Posterior cingulate gyrus (tissue), 11 donors: ENCODE data around the gene ZSCAN16.

Experiments used
- DNase-seq, 10 donors: peaks; one replicate each; pipeline versions ENCODE4 v3.0.0 to v3.0.0-alpha.2; 2020 to 2021; ENCODE audit warnings: mixed read lengths in 3 of 10
- intact Hi-C: fragments of 100-400 bp; cut with DNase I; formaldehyde crosslinking; loops from one replicate; pipeline ENCODE4 v1.15.1; 2023

The ZSCAN16 gene

DNA sequence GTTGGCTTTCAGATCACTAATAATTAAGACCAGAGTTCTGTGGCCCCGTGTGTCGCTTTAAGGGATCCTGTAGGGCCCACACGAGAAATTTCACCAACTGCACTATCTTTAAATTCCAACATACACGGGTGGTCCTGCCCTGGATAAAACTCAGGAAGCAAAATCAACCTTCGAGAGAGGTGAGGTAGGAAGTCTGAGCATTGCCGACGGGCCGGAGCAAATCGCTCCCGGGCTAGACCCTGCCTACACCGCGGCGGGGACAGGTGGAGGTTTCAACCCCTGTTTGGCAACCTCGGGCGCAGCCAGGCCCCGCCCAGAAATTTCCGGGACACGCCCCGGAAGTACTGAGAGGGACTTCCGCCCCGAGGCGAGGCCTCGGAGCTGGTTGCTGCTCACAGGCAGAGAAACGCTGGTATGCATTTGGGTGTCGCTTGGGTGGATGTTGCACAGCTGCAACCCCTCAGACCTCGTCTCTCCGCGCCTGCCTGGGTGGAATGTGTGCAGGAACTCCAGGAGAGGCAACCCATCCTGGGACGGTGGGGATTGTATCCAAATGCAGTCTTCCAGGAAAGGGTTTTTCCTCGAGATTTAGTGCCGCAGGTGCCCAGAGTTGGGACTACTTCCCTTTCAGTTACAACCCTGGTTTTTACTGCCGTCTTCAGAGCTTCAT, 37.1 kb downstream of the ZSCAN16 start:
- intact Hi-C loops: no loop called here
- DNase-seq: peak; percentile 40 to 90 (median 65)

- no peak for DNase-seq
- intact Hi-C loops: no loop called here
These were observed 41.2 kb downstream of the ZSCAN16 start for GRCh38 chr6:28165563-28165962.

DNA sequence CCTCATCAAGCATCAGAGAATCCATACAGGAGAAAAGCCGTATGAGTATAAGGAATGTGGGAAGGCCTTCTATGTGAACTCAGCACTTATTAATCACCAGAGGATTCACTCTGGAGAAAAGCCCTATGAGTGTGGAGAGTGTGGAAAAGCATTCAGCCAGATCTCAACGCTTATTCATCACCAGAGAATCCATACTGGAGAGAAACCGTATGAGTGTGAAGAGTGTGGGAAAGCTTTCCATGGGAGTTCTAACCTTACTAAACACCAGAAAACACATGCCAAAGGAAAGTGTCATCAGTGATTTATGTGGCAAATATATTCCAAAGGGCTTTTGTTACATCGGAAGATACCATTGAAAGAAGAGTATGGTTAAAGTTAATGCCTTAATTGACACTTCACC, 42.7 kb downstream of the ZSCAN16 start:
- intact Hi-C loops: no loop called here
- DNase-seq: no peak

GRCh38 chr6:28167926-28168325, 43.5 kb downstream of the ZSCAN16 start:
- intact Hi-C loops: no loop called here
- no peak for DNase-seq

GRCh38 chr6:28171271-28171670, 46.9 kb downstream of the ZSCAN16 start:
- intact Hi-C loops: no loop called here
- DNase-seq: no peak

- no peak for DNase-seq
- intact Hi-C loops: no loop called here
These were observed 47.6 kb downstream of the ZSCAN16 start for GRCh38 chr6:28172006-28172405.

DNA sequence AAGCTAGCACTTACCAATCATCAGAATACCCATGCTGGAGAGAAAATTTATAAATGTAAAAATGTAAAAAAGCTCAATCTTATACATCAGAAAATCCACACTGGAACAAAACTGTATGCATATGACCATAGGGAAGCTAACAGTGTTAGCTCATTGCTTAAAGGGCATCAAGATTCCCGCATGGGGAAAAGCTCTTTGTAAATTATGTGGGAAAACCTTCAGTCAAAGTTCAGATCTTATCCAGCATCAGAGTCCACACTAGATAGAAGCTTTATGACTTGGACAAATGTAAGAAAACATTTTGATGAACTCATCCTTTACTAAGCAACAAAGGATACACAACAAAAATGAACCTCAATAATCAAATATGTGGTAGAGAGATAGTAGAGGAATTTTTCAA, 52.0 kb downstream of the ZSCAN16 start:
- intact Hi-C loops: no loop called here
- DNase-seq: no peak
